ENCODE measurements around the gene ARHGEF19.

ARHGEF19 gene

DNA sequence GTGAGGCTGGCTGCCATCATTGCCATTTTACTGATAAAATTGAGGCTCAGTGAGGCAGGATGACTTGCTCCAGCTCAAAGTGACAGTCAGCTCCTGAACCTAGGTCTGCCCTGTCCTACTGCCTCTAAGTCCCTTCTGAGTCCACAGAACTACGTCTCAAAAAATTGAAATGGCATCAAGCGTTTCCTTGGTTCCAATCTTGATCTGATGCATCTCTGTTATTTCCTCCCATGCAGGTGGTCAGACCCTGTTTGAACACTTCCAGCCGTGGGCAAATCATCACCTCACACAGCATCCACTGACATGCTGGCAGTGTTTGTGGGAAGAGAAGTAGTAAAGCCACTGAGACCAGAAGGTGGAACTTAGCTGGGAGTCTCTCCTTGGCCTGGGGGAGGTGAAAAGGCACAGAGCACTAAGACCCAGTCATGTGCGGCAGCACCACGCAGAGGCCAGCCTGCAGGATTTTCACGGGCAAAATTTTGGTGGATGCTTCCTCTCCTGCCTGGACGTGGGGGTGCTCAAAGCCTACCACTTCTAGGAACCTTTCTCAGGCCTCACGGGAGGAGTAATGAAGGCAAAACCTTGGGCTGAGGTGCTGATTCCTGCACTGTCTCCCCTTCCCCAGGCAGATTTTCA lies 32.3 kb upstream of the ARHGEF19 start:
- no peak for DNase-seq (ENCODE audit: extremely low read depth in 1 of 2, low read depth in 1 of 2)

- DNase-seq (ENCODE audit: extremely low read depth in 1 of 2, low read depth in 1 of 2): peak; percentile 52 to 55
Measured at GRCh38 chr1:16243936-16244649, 31.6 kb upstream of the ARHGEF19 start.

DNA sequence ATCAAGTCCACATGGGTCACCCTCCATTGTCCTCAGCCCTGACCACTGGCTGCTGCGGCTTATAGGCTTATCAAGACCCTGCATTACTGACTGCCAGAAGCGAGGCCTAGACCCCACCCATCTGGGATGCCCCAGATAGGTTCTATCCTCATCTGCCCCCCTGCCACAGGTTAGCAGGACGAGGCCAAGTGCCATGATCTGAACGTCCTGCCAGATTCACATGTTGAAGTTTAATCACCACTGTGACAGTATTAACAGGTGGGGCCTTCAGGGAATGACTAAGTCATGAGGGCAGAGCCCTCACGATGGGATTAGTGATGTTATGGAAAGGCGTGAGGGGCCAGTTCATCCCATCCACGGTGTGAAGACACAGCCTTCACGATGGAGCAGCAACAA lies 30.8 kb upstream of the ARHGEF19 start:
- no peak for DNase-seq (ENCODE audit: extremely low read depth in 1 of 2, low read depth in 1 of 2)

DNA sequence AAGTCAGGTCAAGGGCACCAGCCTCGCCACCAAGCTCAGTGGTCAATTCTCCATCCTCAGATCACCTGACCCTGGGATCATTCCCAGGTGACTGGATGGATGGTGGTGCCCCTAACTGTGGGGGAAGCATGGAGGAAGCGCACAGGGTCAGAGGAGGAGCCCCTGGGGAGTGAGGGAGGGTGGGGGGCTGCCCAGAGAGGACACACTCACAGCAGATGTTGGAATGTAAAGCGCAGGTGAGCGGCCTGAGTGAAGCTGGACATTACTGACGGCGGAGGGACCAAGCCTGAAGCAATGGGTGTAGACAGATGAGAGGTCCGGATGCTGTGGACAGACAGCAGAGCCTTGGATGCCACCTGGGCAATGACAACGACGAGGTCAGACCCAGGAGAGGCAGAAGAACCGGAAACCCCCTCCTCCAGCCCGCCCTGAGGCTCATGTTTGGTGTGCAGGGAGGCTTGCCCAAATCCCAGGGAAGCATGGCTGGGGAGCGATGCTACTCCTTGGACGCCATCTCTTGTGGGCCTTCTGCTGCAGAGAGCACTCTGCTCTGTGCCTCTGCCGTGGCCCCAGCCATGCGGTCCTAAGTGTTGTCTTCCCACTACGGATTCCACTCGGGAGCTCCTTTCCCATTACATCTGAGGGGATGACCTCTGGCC lies 30.2 kb upstream of the ARHGEF19 start:
- DNase-seq (ENCODE audit: extremely low read depth in 1 of 2, low read depth in 1 of 2): no peak

GRCh38 chr1:16241221-16241708 lies 28.8 kb upstream of the ARHGEF19 start:
- DNase-seq (ENCODE audit: extremely low read depth in 1 of 2, low read depth in 1 of 2): no peak

DNA sequence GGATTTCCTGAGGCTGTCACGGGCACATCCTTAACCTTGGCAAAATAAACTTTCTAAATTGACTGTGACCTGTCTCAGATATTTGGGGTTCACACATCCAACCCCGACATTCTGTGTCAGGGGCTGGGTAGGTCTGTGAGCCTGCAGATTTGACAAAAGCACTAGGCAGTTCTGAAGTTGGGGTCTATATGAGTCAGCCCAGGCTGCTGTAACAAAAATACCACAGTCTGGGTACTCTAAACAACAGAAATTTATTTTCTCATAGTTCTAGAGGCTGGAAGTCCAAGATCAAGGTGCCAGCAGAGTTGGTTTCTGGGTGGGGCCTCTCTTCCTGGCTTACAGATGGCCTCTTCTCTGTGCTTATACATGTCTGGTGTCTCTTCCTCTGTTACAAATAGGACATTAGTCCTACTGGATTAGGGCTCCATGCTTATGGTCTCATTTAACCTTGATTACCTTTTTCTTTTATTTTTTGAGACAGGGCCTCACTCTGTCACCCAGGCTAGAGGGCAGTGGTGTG lies 27.6 kb upstream of the ARHGEF19 start:
- DNase-seq (ENCODE audit: extremely low read depth in 1 of 2, low read depth in 1 of 2): no peak

DNA sequence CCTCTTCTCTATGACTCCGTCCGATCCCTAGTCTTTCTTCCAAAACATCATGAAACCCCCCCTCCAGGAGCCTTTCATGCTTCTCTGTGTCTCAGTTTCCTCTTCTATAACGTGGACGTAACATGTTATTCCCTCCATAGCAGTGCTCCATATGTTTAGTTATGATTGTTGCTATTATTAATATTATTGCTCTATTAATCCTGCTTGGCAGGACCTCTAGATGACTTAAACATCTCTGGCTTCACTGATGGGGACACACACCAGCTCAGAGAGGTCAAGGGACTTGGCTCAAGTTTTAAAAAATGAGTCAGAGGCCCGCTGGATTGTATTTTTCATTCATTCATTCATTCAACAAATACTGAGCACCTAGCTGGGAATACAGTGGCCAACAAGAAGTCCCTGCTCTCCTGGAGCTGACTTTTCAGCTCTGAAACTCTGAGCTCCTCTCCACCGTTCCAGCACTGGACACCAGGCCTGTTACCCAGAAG lies 24.9 kb upstream of the ARHGEF19 start:
- no peak for DNase-seq (ENCODE audit: extremely low read depth in 1 of 2, low read depth in 1 of 2)

DNA sequence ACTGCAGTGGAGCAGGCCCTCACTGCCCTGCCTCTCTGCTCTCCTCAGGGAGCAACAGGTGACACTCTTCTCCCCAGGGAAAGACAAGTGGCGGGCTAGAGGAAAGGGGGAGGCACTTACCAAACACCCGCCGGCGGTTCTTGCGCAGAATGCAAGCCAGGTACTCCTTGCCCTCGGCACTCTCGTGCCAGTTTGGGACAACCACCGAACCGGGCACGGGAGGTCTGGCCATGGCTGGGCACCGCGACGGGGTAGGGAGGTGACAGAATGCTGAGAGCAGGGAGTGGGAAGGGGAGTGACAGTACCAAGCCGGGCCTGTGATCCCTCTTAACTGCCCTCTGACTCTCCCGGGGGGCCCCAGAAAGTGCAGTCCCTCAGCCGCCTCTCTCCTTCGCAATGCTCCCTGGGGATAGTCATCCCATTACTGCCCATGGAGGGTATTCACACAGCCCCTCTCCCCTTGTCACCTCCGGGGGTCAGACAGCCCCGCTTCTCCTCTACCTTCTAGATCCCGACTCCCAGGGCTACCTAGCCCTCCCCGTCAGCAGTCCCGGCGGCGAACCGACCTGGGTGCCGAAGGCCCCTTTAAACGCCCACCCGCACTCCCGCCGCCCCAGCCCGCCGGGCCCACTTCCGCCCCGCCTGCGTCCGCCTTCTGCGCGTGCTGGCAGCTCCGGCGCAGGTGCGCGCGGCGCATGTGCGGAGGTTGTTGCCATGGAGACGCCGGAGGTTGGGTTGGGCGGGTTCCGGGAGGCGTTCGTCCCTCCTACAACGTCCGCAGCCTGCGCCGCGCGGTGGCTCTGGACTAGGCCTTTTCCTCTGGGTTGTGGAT lies 24.3 kb upstream of the ARHGEF19 start, which contains the start of gene CPLANE2:
Gene CPLANE2 (minus strand): TSS at position 673 of the 832 bp plus-strand sequence. CDS start 441 bp downstream, at position 232.
- peak; percentile 87 to 95 for DNase-seq (ENCODE audit: extremely low read depth in 1 of 2, low read depth in 1 of 2)

- DNase-seq (ENCODE audit: extremely low read depth in 1 of 2, low read depth in 1 of 2): peak in 1 of 2 donors; percentile 22
Measured at GRCh38 chr1:16235944-16236510, 23.6 kb upstream of the ARHGEF19 start.

GRCh38 chr1:16235347-16235746 lies 22.9 kb upstream of the ARHGEF19 start:
- DNase-seq (ENCODE audit: extremely low read depth in 1 of 2, low read depth in 1 of 2): no peak

DNA sequence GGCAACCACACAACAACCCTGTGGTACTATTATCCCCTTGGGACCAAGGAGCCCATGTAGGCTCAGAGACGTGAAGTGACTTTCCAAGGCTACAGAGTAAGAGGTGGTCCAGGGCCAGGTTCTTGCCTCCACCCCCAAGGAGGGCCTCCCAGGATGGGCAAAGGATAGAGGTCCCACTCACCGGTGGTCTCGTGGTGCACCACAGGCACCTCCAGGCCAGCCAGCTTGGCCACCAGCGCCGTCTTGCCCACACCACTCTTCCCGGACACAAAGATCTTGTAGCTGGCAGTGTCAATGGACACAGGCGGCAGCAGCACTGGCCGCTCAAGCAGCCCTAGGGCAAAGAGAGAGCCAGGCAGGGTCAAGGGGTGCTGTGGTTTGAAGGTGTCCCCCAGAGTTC lies 21.0 kb upstream of the ARHGEF19 start:
- no peak for DNase-seq (ENCODE audit: extremely low read depth in 1 of 2, low read depth in 1 of 2)

- DNase-seq (ENCODE audit: extremely low read depth in 1 of 2, low read depth in 1 of 2): no peak
Measured at GRCh38 chr1:16232316-16232710, 19.9 kb upstream of the ARHGEF19 start.

DNA sequence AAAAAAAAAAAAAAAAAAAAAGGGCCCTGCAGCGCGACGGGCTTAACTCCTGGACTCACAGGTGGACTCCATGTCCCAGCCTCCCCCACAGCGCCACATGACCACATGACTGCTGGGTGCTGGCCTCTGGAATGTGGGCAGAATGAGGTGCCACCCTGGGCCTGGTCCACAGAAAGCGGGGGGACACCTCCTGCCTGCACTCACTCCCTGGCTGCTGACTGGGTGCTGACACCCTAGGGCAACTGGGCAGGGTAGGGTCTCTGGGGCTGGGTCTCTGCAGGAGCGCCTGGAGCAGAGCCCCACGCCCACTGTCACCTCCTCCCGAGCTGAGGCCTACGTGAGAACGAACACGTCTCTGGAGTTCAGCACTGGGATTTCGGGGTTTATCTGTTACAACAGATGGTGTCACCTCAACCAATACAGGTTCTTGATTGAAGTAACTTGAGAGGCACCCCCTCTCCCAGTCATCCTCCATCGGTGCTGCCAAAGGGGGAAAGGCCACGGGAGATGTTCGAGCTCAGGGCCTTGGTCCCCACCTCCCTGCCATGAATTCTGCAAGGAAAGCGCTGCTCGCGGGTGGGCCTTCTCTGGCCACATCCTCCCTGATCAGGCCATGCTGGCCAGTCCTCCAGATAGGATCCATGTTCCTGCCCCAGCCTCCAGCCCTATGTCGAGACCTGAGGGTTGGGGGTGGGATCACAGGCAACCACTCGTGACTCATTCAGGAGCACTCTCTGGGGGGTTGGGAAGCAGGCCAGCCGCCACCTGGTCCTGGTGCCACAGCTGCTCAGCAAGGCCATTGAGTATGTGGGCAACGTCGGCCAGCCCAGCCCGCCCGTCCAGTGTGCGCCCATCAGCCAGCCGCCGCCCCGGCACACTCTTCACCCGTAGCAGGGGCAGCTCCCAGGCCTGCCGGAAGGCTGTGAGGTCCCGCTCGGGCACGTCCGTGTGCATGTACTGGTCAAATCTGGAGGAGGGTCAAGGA lies 19.2 kb upstream of the ARHGEF19 start:
- DNase-seq (ENCODE audit: extremely low read depth in 1 of 2, low read depth in 1 of 2): no peak

DNA sequence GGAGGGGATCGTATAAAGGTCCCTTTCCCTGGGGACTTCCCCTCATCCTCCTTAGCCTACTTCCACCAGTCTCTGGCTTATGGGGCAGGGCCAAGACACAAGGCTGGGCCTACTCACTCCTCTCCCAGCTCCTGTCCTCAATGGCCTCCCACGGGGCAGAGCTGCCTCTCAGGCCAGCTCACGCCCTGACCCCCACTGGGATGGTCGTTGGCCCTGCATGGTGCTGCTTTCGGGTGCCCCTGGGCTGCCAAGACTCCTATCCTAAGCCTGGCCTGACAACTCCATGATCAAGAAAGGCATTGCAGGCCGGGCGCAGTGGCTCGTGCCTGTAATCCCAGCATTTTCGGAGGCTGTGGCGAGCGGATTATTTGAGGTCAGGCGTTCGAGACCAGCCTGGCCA lies 18.3 kb upstream of the ARHGEF19 start:
- DNase-seq (ENCODE audit: extremely low read depth in 1 of 2, low read depth in 1 of 2): no peak

- no peak for DNase-seq (ENCODE audit: extremely low read depth in 1 of 2, low read depth in 1 of 2)
Measured at GRCh38 chr1:16229976-16230740, 17.7 kb upstream of the ARHGEF19 start.

- no peak for DNase-seq (ENCODE audit: extremely low read depth in 1 of 2, low read depth in 1 of 2)
Measured at GRCh38 chr1:16226490-16227179, 14.2 kb upstream of the ARHGEF19 start.

GRCh38 chr1:16226129-16226489 lies 13.7 kb upstream of the ARHGEF19 start:
- DNase-seq (ENCODE audit: extremely low read depth in 1 of 2, low read depth in 1 of 2): no peak

- DNase-seq (ENCODE audit: extremely low read depth in 1 of 2, low read depth in 1 of 2): no peak
Measured at GRCh38 chr1:16224472-16224871, 12.0 kb upstream of the ARHGEF19 start.
